NT2/D1 (cell line): ENCODE data around the gene MYH7.

Experiments used
- YY1 ChIP-seq: IDR thresholded peaks from 2 replicates; pipeline ENCODE4 v1.6.1; 2011; ENCODE audit not compliant: insufficient read length, insufficient read depth
- ZNF274 ChIP-seq: IDR thresholded peaks from 2 replicates; pipeline ENCODE4 v1.6.1; 2011; ENCODE audit warnings: mild to moderate bottlenecking, low read depth, low read length

- TF ChIP-seq ZNF274 (no peak), YY1 (no peak)
Observed at GRCh38 chr14:23434488-23435222, 805 bp downstream of the MYH7 start.
